Left ventricle myocardium superior (tissue), 1 donor: ENCODE data around the gene SNX5. TPM values are rescaled to one million over a fixed set of nuclear protein-coding genes. Genes with fewer than 3 reads are reported as not detected.

Source experiments
- ATAC-seq: fragments of 200-7000 bp; cut with Tn5 transposase; one replicate; pipeline ENCODE4 v1.9.1; 2020; ENCODE audit warnings: mild to moderate bottlenecking, moderate library complexity
- DNase-seq: peaks from one replicate; pipeline ENCODE4 v3.0.0-alpha.2; 2020
- intact Hi-C: fragments of 100-400 bp; cut with micrococcal nuclease; formaldehyde crosslinking; loops from one replicate; pipeline ENCODE4 v1.11.0; 2022
- total RNA-seq: library from RNA; stranded (reverse); fragmentation: NEBNext Ultra II Directional; extraction: Animal tissue kit (Norgen Biotek cat#: 25700); gene quantifications from one replicate; pipeline ENCODE4 v1.2.1, GENCODE V29; 2021
- donor health status: DM: no; HTN: yes; CAD: no; lungs with severe emphysema.

The SNX5 gene
- total RNA-seq, 1 donor from 2014 or later, result 40.4 TPM

DNA sequence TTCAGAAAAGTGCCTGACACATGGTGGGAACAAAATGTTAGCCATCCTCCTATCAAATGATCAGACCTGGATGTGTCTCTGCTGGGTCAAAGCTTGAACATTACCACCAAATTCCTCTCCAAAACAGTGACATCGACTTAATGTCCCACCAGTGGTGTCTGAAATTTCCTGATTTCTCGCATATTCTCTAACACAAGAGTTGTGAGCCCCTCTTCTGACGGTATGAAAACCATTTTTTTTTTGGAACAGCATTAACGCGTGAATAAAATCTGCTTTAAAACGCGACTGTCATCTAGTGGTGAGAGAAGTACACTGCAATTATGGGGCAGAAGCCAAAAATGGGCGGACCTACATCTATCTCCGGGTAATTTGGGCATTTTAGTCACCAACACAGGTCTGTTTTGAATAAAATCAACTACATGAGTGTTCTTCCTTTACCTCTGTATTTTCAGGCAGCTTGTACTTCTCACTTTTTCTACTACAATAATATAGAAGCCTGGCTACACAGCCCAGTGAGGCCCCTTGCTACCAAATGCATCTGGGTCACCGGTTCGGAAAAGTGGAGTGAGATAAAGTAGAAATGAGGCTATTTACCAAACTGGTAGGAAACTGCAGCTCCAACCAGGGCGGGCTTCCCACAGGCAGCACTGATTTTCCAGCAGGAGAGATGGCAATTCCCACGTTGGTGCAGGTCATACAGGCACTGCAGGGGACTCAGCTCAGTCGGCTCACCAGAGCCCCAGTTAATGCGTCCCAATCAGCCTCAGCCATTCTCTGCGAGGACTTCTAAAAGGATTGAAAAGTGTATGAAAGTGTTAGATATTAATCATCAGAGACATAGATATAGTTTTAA is 27.6 kb upstream of the SNX5 start:
- intact Hi-C loops, result loop anchor here (10.0 kb wide), 1 partner anchor 491 kb away; no protein-coding TSS in a partner anchor
- no peak for DNase-seq
- ATAC-seq, result peak; percentile 71

DNA sequence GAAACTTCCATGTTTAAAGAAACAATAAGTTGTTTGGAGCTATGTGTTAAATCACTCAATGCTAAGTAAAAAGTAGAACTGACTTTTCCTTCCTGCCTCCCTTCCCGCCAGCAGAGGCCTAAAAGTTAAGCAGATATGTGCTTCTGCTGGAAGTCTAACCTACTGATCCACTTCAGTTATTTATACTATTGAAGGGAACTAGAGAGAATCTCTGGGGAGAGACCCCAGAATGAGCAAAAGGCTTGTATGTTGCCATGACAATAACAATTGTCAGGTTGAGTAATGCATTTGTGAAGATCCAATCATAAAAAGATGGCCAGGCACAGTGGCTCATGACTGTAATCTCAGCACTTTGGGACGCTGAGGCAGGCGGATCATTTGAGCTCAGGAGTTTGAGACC is 25.0 kb upstream of the SNX5 start:
- no peak for ATAC-seq
- intact Hi-C loops, result loop anchor here (10.0 kb wide), 1 partner anchor 489 kb away; no protein-coding TSS in a partner anchor
- no peak for DNase-seq

DNA sequence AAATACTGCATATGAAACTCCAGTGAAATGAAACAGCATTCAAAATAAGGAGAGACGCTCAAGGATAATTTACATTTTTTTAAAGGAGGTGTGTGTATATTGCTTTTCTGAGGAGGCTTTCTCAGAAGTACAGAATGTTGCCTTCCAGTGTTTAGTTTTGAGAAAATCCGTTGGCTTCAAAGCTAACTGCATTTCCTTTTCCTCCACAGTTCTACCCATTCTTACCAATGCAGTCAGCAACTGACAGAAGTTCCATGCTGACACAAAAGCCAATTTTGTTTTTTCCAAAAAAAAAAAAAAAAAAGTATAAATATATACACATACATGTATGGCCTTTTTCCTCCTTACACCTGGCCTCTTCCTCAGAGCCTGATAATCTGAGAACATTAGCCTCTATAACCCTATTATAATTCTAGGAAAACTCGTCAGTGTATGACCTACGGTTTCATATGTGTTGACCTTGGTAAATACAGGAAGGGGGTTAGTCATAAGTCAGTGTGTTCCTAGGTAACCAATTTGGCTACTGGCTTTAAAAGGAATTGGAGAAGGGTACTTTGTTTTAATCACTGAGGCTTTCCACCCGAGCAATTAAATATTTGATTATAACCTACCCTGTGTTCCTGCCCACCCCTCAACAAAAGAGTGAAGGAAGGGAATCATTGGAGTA is 24.4 kb upstream of the SNX5 start:
- ATAC-seq (no peak), DNase-seq (no peak)
- intact Hi-C loops, result loop anchor here (10.0 kb wide), 1 partner anchor 488 kb away; no protein-coding TSS in a partner anchor

DNA sequence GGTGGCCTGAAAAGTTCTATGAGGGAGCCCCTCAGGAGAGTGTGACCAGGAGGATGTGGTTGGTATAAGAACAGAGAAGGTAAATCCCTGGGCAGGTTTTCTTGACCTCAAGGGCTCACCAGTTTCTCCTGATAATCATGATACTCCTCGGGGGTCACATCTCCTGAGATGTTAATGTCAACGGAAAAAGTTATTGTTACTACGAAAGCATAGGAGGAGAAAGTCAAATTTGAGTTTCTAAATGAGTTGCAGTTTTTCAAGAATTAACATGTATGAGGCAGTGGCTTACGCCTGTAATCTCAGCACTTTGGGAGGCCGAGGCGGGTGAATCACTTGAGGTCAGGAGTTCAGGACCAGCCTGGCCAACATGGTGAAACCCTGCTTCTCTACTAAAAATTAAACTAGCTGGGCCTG is 23.6 kb upstream of the SNX5 start:
- ATAC-seq (no peak), DNase-seq (no peak)
- intact Hi-C loops, result loop anchor here (10.0 kb wide), 1 partner anchor 487 kb away; no protein-coding TSS in a partner anchor

DNA sequence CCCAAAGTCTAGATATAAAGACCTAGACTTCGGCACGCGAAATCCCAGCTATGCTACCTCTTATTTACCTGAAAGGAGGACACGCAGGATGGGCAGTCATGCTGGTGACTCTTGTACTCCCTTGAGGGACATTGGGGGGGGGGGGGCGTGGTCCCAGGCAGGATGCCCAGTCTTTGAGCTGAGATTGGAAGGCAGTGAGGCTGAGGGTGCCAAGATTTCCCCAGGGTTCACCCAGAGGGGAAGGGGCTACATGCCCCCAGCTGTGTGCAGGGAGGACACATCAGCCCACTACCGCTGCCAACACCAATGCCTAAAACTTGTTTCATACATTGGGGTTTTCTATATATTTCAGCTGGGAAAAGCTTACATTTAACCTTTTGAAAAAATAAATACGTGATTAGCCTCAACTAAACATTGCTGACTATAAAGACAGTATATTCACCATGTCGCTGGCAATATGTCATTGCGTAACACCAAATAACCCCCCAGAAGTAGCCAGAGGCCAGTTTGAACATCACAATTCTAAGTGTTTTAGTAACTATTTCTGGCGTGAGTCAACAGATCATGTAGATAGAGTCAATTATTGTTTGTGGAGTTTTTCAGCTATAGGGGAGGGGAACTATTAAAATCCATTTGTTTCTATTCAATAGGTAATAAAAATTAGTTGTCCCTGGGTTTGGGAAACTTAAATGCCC is 21.8 kb upstream of the SNX5 start:
- DNase-seq (no peak), ATAC-seq (no peak)
- intact Hi-C loops, result loop anchor here (10.0 kb wide), 1 partner anchor 486 kb away; no protein-coding TSS in a partner anchor

DNA sequence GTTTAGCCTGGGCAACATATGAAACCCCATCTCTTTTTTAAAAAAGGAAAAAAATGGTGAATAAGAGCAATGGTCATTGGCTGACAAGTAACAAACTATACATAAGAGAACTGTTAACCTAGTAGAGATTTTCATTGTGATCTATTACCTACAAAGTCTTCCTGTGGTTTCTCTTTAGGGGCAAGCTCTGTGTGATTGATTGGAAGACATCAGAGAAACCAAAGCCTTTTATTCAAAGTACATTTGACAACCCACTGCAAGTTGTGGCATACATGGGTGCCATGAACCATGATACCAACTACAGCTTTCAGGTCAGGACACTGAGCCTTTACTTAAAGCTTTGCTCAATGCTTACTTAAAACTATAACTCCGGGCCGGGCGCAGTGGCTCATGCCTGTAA is 19.4 kb upstream of the SNX5 start:
- DNase-seq, result no peak
- intact Hi-C loops, result no loop called here
- ATAC-seq, result no peak

DNA sequence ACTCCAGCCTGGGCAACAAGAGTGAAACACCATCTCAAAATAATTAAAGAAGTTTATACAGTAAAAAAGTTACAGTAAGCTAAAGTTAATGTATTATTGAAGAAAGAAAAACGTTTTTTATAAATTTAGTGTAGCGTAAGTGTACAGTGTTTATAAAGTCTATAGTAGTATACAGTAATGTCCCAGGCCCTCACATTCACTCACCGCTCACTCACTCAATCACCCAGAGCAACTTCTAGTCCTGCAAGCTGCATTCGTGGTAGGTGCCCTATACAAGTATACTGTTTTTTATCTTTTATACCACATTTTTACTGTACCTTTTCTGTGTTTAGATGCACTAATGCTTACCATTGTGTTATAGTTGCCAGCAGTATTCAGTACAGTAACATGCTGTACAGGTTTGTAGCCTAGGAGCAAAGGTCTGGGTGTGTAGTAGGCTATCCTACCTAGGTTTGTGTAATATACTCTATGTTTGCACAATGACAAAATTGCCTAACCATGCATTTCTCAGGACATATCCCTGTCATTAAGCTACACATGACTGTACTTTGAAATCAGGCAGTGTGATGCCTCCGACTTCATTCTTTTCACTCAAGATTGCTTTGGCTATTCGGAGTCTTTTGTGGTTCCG is 16.9 kb upstream of the SNX5 start:
- DNase-seq, result no peak
- intact Hi-C loops, result no loop called here
- no peak for ATAC-seq

DNA sequence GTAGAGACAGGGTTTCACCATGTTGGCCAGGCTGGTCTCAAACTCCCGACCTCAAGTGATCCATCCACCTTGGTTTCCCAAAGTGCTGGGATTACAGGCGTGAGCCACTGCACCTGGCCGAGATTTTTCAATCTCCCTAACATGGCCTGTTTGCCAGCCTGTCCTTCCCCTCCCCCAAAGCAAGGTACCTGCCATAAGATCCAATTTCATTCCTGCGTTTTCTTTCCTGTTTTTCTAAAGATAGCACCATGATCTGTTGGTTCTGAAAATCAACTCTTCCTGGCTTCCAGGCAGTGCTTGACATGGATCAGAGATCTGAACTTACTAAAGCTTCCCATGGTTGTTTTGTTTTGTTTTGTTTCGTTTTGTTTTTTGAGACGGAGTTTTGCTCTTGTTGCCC is 7.7 kb upstream of the SNX5 start:
- intact Hi-C loops, result no loop called here
- no peak for DNase-seq
- ATAC-seq, result no peak

DNA sequence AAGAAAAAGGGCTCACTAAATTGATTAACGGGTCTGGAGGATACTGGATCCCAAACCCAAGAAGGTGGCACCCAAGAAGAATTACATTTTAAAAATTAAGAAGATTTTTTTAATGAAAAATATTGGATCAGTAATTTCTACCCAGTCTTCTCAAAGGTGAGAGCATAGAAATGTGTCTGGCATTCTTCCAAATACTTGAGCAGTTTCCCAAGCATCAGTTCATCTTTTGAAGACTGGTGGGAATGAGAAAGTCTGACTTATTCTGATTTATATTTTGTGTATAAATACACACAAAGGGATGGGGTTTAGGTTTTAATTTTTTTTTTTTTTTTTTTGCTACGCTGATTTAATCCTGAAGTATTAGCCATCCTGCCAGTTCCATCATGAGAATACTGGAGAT is 3.5 kb upstream of the SNX5 start:
- ATAC-seq, result no peak
- intact Hi-C loops, result no loop called here
- no peak for DNase-seq

DNA sequence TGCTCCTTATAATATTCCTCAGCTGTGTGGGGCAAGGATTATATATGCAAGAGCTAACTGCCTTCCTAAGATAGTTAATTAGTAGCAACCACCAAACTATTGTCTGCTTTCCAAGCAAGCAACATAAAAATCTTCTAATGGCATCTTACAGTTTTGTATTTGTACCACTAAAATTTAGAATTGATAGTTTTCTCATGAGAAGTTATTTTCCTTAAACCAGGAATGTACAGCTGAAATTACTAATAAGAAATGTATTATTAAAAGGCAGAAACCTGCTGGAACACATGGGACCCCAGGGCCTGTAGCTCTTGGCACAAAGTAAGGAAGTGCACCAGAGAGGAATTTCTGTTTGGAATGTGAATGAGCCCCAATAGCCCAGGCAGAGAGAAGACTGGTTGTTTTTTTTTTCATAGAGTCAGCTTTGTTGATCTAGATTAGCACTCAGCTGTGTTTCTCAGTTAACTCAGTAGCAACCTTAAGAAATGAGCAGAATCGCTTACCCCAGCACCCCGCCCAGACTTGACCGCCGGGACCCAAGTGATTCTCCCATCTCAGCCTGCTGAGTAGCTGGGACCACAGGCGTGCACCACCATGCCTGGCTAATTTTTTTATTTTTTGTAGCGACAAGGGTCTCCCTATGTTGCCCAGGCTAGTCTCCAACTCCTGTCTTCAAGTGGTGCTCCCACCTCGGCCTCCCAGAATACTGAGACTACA is 2.9 kb upstream of the SNX5 start:
- DNase-seq, result no peak
- ATAC-seq, result no peak
- intact Hi-C loops, result no loop called here

DNA sequence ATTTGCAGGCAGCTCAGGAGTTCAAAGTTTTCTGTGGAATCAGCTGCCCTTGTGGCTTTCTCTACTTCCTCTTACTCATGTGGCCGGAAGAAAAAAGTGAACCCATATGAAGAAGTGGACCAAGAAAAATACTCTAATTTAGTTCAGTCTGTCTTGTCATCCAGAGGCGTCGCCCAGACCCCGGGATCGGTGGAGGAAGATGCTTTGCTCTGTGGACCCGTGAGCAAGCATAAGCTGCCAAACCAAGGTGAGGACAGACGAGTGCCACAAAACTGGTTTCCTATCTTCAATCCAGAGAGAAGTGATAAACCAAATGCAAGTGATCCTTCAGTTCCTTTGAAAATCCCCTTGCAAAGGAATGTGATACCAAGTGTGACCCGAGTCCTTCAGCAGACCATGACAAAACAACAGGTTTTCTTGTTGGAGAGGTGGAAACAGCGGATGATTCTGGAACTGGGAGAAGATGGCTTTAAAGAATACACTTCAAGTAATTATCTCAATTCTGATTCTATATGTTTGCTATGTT is 1.4 kb upstream of the SNX5 start:
- DNase-seq, result peak; percentile 47

DNA sequence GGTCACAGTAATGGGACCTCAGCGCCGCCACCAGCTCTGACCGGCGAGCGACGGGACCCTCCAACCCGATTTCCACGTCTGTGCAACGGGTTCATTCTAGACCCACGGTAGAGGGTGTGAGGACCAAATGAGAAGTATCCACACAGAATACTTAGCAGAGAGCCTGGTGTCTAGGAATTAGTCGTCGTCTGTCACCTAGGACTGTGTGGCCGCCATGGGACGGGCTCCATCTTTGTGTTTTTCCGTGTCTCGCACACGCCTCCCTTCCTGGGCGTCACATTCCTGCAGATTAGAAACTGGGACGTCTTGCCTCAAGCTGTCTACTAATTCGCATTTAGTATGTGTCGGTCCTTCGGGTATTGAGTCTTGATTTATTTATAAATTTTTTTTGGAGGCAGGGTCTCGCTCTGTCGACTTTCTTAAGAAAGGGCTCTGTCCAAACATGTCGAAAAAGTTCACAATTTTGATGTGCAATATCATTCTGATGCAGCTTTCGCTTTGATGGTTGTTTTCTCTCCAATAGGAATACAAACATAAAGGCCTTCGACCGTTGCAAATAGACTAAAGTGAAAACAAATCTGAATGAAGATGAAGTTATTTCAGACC is 787 bp upstream of the SNX5 start:
- intact Hi-C loops, result no loop called here
- peak; percentile 54 for DNase-seq
- peak; percentile 17 for ATAC-seq

More for the DNA sequence above, 1.4 kb upstream of the SNX5 start:
- ATAC-seq, result no peak
- intact Hi-C loops, result no loop called here

DNA sequence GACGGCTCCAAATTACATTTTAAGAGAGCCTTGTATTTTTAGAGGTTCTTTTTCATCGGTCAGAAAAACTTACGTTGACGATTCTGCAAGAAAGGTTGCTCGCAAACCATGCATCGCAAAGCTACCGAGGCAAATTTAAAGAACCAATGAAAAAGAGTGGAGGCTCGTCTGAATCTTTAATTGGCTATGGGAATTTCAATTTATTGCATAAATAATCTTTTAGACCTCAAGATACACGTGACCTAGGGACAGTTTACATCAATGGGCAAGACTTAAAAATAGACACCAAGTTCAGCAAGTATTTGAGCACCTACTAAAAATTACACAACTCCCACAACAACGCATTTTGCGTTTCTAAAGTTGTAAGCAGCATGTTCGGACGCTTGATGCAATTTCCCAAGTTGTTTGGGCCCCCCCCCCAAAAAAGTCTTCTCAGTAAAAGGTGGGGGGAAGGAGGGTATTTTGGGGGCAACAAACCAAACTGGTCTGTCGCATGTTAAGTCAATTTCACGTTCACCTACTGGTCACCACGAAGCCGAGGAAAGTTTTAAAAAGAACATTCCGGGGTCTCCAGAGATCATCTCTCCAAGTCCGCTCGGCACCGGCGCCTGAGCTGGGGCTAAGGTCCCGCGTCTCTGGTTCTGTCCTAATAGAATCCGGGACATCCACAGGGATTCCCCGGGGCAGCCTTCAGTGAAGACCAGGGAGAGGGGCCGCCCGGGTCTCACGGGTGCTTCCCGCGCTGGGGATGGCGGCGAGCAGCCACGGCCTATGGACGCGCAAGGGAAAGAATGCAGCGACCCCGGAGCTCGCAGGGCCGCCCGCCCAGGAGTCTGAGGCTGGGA is 851 bp downstream of the SNX5 start:
- DNase-seq (no peak), ATAC-seq (peak; percentile 5)
- intact Hi-C loops, result no loop called here

DNA sequence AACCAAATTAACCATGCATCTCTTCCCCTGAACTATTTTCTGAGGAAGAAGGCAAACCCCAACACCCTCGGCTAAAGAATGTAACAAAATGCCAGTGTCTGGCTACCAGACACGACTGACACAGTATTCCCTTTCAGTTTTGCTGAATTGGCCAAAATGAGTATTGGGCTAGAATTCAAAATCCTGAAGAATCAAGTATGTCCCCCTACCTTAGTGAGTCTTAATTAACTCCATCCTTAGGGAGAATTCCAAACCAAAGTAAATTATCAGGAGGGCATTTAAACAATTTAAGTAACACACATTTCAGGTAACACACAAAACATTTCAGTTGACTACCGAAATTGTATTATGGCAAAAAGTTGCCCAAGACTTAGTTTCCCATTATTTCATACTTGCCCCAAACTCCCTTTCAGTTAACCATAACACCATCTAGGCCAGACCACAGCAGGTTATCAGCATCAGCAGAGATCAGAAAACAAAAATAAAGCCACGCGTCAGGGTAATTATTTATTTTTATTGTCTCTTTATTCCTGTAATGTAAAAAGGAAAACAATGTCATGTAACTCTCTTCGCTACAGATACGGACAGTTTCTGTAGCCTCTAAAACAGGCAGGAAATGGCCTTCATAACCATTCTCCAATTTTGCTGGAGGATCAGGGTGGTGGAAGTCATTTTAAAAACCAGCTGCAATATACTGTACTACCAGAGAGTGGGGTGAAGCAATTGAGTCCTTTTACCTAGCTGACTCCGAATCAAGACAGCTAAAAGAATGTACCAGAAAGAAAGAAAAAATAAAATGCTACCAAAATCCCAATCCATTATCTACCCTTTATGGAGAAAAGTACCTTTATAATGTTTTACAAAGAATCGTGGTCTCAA is 1.9 kb downstream of the SNX5 start:
- intact Hi-C loops, result no loop called here
- no peak for DNase-seq

DNA sequence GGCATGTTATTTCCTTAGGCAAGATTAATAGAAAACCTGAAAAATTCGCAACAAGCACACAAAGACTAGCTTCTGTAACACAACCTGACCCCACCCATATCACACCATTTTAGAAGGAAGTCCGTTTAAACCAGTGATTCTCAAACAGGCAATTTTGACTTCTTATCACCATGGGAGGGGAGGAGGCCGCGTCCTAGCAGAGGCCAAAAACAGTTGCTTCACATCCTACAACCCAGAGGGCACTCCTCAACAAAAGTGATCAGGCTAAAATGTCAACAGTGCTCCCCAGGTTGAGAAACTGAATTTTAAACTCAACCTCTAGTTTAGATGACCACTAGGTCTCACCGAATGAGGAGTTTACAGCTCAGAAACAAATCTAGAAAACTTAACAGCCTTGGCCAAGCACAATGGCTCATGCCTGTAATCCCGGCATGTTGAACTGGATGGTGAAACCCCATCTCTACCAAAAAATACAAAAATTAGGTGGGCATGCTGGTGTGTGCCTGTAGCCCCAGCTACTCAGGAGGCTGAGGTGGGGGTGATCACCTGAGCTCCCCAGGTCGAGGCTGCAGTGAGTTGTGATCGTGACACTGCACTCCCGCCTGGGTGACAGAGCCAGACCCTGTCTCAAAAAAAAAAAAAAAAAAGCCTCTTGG is 3.4 kb downstream of the SNX5 start:
- no peak for DNase-seq
- ATAC-seq, result no peak
- intact Hi-C loops, result no loop called here

More for the DNA sequence above, 1.9 kb downstream of the SNX5 start:
- ATAC-seq, result no peak

DNA sequence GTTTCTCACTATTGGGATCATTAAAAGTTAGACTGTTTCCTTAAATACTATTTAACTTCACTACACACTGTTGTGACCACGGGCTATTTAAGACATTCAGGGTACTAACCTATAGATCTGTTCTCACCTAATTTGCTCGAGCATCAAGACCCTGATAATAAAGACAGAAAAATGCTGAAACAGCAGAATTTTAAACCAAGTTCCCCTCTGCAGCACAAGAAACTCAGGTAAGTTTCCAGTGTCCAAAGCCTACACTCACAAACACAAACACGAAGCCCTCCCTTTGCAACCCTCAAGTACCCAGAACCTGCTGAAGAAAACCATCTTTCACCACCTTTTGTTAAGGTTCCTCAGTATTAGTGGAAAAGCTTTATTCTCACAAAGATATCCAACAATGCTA is 4.0 kb downstream of the SNX5 start:
- intact Hi-C loops, result no loop called here
- no peak for DNase-seq
- no peak for ATAC-seq
